Measurements from ENCODE around the gene PDE7B.

PDE7B gene

DNA sequence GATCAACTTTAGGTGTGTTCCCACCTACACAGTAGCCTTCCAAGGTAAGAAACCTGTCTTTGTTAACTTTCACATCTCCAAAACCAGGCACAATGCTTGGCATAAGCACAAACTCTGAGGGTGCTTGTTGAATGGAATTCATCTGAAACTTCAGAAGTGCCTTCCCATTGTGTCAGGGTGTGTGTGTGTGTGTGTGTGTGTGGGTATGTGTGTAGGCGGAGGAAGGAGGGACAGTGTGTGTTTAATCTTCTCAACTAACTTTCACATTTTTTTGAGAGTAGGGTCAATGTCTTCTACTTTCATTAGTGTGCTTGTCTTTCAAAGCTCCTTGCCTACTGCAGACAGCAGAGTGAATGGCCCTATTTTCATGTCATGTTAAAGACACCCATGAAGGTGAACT lies 45.6 kb downstream of the PDE7B start:
- TF ChIP-seq, protein P1, sequence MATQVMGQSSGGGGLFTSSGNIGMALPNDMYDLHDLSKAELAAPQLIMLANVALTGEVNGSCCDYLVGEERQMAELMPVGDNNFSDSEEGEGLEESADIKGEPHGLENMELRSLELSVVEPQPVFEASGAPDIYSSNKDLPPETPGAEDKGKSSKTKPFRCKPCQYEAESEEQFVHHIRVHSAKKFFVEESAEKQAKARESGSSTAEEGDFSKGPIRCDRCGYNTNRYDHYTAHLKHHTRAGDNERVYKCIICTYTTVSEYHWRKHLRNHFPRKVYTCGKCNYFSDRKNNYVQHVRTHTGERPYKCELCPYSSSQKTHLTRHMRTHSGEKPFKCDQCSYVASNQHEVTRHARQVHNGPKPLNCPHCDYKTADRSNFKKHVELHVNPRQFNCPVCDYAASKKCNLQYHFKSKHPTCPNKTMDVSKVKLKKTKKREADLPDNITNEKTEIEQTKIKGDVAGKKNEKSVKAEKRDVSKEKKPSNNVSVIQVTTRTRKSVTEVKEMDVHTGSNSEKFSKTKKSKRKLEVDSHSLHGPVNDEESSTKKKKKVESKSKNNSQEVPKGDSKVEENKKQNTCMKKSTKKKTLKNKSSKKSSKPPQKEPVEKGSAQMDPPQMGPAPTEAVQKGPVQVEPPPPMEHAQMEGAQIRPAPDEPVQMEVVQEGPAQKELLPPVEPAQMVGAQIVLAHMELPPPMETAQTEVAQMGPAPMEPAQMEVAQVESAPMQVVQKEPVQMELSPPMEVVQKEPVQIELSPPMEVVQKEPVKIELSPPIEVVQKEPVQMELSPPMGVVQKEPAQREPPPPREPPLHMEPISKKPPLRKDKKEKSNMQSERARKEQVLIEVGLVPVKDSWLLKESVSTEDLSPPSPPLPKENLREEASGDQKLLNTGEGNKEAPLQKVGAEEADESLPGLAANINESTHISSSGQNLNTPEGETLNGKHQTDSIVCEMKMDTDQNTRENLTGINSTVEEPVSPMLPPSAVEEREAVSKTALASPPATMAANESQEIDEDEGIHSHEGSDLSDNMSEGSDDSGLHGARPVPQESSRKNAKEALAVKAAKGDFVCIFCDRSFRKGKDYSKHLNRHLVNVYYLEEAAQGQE (IDR thresholded peaks at IDR 0.05; ENCODE audit: insufficient read depth in 1 of 2, low read depth in 2 of 2, low read length in 2 of 2): no peak
- TF ChIP-seq POLR2AphosphoS5 (IDR thresholded peaks at IDR 0.05; ENCODE audit: low read depth, low read length) (no peak), FOXP2 (optimal IDR thresholded peaks at IDR 0.05; ENCODE audit: borderline replicate concordance, extremely low read depth, extremely low read length, insufficient read depth) (no peak), SIN3A (IDR thresholded peaks at IDR 0.05; ENCODE audit: borderline replicate concordance, insufficient read depth, low read length) (no peak), TAF1 (IDR thresholded peaks at IDR 0.05; ENCODE audit: borderline replicate concordance, insufficient read depth, low read length) (no peak)

DNA sequence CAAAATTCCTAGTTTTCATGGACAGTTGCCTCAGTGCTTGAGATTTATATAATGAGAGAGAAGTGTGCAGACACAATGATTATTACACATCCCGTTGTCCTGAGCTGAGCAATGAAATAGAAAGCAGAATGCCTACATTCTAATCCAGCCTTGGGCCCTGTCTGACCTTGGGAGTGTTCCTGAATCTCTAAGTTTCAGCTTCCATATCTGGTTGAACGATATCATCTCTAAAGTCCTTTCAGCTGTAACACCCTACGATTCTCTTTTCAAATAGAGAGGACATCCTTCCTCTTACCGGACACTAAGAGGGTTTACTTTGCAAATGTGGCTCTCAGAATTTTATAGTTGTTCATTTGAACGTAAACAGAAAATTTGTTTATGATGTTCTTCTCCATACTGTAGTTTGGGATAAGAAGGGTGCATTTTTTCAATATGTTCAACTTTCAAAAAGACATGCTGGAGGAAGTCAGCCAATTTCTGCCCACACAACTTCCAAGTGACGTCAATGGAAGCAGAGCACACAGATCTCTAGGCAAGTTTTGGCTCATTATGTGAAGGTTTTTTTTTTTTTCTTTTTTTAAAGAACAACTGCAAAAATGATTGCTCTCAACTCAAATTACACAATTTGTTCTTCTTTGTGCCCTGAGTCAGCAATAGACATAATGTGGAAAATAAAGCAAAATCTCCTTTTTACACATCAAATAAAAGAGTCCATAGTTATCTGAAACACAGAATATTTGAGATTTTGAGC lies 50.4 kb downstream of the PDE7B start:
- TF ChIP-seq TAF1 (IDR thresholded peaks at IDR 0.05; ENCODE audit: borderline replicate concordance, insufficient read depth, low read length) (no peak), POLR2AphosphoS5 (IDR thresholded peaks at IDR 0.05; ENCODE audit: low read depth, low read length) (no peak), FOXP2 (optimal IDR thresholded peaks at IDR 0.05; ENCODE audit: borderline replicate concordance, extremely low read depth, extremely low read length, insufficient read depth) (no peak), SIN3A (IDR thresholded peaks at IDR 0.05; ENCODE audit: borderline replicate concordance, insufficient read depth, low read length) (no peak)
- TF ChIP-seq, protein P1 (IDR thresholded peaks at IDR 0.05; ENCODE audit: insufficient read depth in 1 of 2, low read depth in 2 of 2, low read length in 2 of 2): no peak

DNA sequence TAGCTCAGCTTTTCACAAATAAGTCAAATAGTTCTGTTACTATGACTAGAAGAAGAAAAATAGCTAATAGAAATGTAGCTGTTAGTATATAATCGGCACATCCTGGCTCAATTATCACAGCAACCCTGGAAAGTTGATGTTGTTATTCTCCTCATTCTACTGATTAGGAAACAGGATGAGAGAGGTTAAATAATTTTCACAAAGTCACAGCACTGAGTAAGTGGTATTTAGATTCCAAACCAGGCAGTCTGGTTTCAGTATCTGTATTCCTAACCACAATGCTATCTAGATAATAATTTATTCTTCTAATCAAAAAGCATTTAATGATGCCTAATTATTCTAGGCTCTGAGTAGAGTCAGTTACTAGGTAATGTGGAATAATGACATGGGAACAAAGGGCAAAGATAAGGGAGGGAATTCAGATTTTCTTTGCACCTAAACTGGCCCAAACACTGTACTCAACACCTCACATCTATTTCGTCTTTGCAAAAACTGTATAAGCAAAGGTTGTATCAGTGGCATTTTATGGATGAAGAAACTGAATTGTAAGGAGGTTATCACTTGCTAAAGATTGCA lies 51.3 kb downstream of the PDE7B start:
- TF ChIP-seq SIN3A (IDR thresholded peaks at IDR 0.05; ENCODE audit: borderline replicate concordance, insufficient read depth, low read length): no peak
- no peak for TF ChIP-seq FOXP2 (optimal IDR thresholded peaks at IDR 0.05; ENCODE audit: borderline replicate concordance, extremely low read depth, extremely low read length, insufficient read depth)
- no peak for TF ChIP-seq TAF1 (IDR thresholded peaks at IDR 0.05; ENCODE audit: borderline replicate concordance, insufficient read depth, low read length)
- TF ChIP-seq POLR2AphosphoS5 (IDR thresholded peaks at IDR 0.05; ENCODE audit: low read depth, low read length): no peak
- TF ChIP-seq, protein P1 (IDR thresholded peaks at IDR 0.05; ENCODE audit: insufficient read depth in 1 of 2, low read depth in 2 of 2, low read length in 2 of 2): no peak

DNA sequence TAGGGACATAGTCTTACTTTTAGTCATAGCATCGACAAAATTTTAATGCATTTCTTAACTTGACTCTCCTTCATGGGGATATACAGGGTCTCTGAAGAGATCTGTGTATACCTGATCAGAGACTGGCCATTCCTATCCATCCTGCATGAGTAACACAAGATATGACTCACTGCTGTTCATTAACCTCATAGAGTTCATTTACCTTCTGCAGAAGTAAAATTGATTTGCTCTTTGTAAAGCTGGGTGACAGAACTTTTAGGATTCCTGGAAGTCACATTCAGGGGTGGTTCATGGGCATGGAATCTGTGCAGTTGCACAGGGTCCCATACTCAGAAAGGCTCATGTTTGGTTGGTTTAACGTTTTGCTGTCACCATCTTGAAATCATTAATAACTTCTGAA lies 53.2 kb downstream of the PDE7B start:
- TF ChIP-seq, protein P1 (IDR thresholded peaks at IDR 0.05; ENCODE audit: insufficient read depth in 1 of 2, low read depth in 2 of 2, low read length in 2 of 2): no peak
- no peak for TF ChIP-seq SIN3A (IDR thresholded peaks at IDR 0.05; ENCODE audit: borderline replicate concordance, insufficient read depth, low read length)
- TF ChIP-seq POLR2AphosphoS5 (IDR thresholded peaks at IDR 0.05; ENCODE audit: low read depth, low read length): no peak
- TF ChIP-seq FOXP2 (optimal IDR thresholded peaks at IDR 0.05; ENCODE audit: borderline replicate concordance, extremely low read depth, extremely low read length, insufficient read depth): no peak
- TF ChIP-seq TAF1 (IDR thresholded peaks at IDR 0.05; ENCODE audit: borderline replicate concordance, insufficient read depth, low read length): no peak

Data from PFSK-1 (cell line).